ENCODE results near the gene LPAR1.

DNA sequence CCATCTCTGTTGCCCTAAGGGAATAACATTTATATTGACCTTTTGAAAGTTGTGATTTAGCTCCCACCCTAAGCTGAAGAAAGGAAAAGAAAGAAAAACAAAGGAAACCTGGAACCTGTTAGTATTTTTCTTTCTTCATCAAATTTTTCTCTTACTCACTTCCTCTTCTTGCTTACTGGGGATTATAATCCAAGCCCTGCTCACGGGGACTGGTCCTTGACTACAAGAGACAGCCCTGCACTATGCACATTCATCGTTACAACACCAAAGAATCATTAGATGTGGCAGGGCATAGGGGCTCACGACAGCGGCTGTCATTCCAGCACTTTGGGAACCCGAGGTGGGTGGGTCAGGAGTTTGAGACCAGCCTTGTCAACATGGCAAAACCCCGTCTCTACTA, 37.8 kb upstream of the LPAR1 start:
- TF ChIP-seq, protein P1, sequence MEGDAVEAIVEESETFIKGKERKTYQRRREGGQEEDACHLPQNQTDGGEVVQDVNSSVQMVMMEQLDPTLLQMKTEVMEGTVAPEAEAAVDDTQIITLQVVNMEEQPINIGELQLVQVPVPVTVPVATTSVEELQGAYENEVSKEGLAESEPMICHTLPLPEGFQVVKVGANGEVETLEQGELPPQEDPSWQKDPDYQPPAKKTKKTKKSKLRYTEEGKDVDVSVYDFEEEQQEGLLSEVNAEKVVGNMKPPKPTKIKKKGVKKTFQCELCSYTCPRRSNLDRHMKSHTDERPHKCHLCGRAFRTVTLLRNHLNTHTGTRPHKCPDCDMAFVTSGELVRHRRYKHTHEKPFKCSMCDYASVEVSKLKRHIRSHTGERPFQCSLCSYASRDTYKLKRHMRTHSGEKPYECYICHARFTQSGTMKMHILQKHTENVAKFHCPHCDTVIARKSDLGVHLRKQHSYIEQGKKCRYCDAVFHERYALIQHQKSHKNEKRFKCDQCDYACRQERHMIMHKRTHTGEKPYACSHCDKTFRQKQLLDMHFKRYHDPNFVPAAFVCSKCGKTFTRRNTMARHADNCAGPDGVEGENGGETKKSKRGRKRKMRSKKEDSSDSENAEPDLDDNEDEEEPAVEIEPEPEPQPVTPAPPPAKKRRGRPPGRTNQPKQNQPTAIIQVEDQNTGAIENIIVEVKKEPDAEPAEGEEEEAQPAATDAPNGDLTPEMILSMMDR (IDR thresholded peaks at IDR 0.05 in 8 of 11, conservative IDR thresholded peaks at IDR 0.05 in 3 of 11): no peak
- TF ChIP-seq POLR2AphosphoS5 (IDR thresholded peaks at IDR 0.05): no peak
- no peak for TF ChIP-seq POLR2A (IDR thresholded peaks at IDR 0.05)
